Stimulated activated CD4-positive, alpha-beta T cell treated with anti-CD3 and anti-CD28 coated beads, Interleukin-15, amount 100 ng/mL, for 48 hours (primary cell): Measurements from ENCODE around the gene ARVCF.

ENCODE experiments used
- DNase-seq, 2 donors: peaks; one replicate each; pipeline ENCODE4 v3.0.0-alpha.2; 2020; ENCODE audit warnings: low read depth in 2 of 2

ARVCF gene

DNA sequence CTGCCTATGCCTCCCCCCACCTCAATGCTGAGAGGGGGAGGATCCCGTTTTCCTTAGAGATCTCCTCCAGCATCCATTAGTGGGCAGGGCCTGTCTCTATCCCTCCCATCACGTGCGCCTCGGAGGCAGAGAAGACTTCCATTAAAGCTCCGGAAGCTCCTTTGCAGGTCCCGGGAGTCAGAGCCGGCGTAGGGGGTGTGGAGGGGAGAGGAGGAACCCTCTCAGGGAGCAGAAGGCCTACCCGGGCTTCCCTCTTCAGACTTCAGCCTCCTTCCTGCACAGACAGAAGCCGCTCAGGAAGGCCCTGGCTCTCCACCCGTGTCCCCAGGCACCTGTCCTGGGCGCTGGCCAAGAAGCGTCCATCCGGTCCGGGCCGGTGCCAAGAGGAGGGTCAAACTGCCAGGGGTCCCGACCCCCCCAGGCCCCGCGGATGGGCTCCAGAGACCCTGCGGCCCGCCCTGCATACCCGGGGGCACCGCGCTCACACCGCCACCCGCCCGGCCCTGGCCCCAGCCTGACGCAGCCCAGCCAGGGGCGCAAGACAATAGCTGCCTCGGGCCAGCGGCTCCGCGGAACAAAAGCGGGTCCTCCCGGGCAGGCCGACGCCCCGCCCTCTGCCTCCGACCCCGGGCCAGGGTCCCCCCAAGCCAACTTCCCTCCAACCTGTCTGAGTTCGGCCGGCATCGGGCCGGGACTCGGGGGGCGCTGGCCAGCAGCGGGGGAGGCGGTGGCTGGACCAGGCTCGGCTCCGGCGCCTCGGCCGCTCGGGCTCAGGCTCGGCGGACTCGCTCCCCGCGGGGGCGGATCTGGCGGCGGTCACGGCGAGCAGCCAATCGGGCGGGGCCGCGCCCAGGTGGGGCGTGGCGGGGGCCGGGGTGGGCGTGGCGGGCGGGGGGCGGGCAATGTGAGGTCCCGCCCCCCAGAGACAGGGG is 29.9 kb downstream of the ARVCF start:
- peak; percentile 38 to 55 for DNase-seq

DNA sequence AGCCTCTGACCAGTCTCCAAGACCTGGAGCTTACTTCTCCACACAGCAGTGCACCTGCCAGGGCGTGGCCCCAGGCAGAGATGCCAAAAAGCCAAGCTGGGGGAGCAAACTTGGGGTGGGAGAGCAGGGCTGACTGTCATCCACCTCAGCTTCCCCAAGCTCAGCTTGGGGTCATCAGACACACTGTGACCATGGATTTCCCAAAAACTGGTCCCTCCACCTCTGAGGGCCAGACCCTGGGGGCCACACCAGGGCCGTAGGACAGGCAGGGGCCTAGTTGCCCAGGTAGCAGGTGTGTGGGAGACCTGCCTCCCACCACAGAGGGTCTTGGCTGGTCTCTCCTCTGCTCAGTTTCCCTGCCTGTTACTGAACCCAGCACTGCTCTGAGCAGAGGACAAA is 30.6 kb downstream of the ARVCF start:
- no peak for DNase-seq

DNA sequence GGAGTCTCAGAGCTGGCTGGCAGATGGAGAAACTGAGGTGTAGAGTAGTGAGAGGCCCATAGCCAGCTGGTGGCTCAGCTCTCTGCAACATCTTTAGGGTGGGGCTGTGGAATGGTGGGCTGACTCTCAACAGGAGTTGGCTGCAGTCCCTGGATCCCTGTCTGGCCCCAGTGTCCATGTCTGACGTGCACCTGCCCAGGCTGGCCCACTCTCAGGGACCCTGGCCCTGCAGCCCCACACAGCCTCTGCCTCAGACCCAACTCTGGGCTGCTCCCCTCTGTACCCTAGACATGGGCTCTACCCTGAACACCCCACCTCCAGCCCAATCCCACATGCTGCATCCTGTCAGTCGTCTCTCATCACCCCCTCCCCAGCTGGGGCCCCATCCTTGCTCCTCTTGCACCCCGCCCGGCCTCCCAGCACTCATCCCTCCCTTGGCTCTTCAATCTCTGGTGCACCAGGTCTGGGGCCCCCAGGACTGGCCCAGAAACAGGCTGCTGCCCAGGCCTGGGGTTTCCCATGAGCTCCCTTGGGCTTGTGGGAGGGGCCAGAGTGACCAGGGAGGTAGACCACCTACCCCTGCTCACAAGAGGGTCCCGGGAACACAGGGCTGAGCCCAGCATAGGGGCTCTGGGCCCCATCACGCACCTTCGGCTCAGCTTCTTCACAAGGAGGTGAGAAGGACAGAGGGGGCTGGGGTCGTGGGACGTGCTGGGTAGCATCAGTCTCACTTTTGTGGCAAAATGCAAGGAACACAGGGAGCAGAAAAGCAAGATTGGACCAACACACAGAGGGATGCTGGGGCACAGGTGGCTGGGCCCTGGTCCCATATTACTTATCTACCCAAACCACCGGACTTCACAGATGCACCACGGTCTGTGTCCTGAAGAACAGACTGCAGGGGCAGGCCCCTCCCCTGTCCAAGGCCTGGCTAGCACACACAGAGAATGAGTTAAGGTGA is 31.5 kb downstream of the ARVCF start:
- no peak for DNase-seq

DNA sequence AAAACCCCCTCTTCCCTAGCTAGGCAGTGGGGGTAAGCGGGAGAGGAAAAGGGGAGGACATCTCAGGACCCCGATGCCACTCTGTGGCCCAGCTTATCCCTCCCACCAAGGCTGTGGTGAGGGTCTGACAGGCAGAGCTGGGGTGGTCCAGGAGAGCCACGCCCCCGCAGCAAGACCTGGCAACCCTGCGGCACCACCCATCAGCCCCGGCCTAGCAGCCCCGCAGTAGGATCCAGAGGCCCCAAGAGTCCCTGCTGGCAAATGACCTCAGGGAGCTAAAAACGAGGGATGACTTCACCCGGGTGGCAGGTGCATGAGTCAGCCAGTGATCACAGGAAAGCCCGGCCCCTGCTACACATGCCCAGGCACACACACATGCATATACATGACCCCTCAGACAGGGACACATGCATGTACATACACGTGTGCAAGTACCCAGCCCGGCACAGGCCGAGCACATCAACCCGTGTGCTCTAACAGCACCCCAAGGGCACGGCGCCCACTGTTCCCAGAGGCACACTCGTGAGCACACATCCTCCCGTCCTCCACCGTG is 32.3 kb downstream of the ARVCF start:
- no peak for DNase-seq

DNA sequence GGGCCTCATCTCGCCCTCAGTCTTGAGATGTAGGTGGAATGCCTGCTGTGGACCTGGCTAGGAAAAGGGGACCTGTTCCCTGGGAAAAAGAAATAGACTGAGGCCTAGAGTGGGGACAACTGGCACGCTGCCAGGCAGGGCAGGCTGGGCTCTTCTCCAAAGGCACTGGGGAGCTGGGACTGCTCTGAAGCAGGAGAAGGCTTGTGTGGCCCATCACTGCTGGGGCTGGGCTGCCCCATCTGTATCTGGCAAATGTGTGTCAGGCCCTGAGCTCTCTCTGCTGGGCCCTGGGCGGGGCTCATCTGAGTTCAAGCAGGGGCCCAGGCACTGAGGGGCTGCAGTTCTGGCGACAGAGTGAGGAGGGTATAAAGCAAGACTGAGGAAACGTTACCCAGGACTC is 32.9 kb downstream of the ARVCF start:
- DNase-seq: no peak

DNA sequence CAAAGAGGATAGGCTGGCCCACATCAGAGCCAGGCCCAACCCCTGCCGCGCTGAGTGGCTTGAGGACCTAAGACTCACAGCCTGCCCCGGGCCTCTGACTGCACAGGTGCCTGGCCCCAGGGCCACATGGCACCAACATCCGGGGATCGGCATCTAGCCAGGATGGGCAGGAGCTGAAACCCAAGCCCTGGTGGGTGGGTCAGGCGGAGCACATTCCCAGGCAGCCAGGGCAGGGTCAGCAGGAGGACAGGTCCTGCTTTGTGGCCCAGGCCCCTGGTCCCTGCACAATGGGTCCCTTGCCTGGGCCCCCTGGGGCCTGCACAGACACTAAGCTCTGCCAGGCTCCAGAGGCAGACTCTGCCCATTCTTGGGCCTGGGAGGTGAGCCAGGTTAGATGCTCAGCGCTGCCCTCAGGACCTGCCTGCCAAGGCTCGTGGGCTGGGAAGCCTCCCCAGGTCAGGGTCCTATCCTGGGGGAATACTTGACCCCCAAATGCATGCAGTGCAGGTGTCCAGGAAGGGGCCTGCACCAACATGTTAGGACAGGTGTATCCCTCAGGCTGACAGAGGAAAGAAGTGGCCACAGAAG is 33.5 kb downstream of the ARVCF start:
- DNase-seq: no peak

DNA sequence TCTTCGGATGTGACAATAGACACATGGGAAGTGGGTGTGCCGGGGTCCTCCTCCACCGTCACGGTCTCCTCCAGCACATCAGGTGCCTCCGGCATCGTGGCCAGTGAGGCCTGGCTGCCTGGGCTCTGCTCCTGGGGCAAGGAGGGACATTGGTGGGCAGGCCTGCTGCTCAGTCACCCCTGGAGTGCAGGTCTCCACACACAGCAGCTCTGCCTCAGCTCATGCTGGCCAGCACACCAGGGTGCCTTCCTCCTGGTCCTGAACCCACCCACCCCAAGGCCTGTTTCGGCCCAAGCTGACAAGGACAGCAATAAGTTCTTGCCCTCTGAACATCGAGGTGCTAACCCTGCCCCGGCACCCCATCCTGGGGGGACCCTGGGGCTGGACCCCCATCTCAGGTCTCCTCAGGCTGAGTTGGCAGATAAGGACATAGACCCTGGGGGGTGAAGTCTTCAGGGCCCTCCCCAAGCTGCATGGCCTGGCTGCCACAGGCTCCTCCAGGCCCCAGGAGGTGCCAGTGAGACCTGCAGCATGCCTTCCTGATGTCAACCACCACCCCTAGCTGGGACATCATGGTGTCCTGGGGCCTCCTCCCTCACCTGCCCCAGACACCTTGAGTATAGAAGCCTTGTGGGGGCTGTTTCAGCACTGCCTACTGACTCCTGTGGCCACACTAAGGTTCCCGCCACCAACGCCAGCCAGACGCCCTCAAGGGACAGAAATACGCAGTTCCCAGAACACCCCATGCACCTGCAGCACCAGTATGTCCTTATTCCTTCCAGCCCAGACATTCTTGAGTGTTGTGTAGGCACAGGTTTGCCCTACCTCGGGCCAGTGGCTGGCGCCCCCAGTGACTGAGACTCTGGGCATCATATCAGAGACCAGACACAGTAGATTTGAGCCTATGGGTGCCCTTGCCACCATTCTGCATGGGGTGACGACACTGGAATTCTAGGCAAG is 34.4 kb downstream of the ARVCF start:
- no peak for DNase-seq

DNA sequence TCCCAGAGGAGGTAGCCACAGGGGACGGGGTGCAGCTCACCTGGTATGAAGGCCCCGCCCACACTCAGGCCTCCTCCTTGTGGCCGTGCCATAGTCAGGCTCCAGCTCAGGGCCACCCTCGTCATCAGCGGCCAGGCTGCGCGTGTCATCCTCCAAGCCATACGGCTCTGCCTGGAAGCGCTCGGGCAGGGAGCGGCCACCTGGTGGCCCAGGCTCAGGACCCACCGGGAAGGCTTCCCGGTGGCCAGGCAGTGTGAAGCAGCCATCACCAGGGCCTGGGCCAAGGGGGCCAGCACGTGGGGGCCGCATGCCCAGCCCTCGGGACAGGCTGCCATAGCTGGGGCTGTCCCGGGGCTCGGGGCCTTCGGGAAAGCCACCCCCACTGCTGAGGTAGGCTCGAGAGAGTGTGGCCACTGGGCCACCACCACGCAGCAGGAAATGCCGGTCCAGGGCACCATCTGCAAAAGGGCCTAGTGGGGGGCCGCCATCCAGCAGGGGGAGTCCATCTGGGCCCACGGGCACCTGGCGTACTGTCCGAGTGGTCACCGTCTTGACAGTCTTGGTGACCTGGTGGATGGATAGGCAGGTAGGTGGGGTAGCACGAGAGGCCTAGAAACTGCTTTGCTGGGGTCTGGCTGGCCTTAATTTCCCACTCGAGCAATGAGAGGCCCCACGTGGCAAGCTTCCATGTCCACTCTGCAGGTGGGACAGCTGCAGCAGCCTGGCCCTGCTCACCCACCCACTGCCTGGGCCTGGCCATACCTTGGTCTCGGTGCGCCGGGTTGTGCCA is 35.3 kb downstream of the ARVCF start:
- no peak for DNase-seq

DNA sequence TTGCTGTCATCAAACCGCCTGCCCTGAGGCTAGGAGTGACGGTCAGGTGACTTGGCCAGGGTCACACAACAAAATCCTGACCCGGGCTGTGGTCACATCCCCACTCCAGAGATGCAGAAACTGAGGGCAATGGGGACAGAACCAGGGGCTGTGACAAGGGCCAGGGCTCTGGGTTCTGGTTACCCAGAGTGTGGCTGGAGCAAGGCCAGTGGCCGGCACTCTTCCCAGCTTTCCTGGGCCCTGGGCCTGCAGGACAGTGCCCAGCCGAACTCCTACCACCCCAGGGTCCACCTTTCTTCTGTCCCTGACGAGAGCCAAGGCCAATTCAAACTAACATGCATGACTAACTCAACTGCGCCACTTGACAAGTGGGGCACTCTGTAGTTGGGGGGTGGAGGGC is 35.9 kb downstream of the ARVCF start:
- no peak for DNase-seq

DNA sequence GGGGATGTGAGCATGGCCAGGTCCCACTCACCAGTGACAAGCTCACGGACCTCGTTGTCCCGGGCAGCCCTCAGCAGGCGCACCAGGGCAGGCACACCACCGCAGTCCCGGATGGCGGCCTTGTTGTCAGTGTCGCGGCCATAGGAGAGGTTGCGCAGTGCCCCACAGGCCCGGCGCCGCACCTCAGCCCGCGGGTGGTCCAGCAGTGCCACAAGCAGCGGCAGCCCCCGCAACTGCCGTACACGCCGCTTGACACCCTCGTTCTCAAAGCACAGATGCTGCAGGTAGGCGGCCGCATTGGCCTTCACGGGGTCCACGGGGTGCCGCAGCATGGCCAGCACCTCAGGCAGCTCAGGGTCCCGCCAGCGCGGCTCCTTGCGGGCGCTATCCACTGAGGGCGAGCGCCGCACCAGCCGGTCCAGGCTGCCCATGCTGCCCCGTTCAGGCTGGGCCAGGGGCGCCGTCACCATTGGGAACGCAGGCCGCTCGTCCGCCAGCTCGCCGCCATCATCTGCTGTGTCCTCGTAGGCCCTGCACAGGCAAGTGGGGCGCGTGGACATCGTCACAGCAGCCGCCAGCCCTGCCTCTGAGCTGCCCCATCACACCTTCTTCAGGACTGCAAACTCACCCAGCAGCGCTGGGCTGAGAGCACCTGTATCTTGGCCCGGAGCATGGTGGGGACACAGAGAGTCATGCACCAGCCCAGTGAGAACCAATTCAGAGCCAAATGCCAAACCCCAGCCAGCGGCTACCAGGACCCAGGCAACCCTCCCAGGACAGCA is 36.7 kb downstream of the ARVCF start:
- DNase-seq: no peak

DNA sequence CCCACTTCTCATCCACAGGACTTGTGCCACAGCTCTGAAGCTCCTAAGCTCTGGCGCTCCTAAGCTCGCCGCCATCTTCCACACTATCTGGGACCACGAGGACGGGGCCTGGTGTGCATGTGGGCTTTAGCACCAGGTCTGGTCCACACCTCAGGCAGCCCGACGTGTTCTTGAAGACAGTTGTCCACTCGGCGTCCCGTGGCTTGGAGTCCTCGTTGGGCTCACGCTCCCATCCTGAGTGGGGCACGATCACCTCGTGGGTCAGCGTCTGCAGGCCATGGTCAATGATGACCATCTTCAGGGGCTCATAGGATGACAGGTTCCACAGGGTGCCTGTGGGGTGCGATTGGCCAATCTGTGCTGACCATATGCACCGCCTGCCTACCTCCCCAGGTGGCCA is 37.9 kb downstream of the ARVCF start:
- no peak for DNase-seq

DNA sequence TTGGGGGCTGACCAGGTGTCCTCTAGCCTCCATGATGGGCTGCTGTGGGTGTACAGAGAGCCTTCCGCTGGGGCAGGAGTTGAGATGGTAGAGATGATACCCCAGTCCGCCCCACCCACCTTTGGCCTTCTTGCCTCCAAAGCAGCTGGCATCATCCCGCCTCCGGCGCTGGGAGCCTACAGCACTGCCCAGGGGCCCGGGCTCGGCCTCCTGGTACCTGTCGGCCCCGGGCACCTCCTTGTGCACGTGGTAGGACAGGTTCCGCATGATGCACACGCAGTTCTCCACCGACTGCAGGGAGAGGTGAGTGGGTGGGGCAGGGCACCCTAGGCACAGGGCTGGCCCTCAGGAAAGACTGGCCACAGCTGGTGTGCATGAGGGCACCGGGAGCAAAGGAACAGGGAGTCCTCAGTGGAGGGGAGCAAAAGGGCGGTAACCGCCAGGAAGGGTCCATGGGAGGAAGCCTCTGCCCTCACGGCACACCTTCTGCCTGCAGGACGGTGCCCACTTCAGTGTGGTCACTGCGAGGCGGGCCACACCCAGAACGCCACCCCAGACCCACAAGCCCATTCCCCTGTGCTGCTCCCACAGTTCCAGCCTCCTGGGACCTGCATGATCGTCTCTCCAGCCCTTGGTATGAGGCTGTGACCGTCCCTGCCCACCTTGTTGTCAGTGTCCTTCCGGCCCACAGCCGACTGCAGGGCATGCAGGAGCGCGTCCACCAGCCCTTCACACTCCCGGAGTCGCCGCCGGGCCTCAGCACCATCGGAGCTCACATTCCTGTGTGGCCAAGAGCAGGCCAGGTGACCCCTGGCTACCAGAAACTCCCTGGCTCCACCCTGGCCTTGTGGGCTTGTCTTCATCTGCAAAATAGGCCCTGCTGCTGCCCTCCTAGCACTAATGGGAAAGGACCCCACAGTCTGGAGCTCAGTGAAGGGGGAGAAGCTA is 39.1 kb downstream of the ARVCF start:
- no peak for DNase-seq

DNA sequence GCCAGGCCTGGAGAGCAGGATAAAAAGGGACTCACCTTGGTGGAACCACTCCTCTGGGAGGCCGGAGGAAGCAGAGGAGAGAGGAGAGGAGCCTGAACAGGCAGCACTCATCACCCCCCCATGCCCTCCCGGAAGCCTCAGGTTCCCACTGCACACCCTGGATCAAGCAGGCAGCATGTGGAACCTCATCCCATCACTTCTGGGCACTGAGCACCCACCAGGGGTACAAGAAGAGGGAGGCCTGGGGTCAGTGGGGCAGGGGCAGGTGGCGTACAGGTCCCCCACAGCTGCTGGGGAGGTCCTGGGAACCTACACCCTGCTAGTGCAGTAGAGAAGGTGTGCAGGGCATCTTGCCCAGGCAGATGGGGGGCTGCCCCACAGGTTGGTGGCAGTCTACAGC is 40.0 kb downstream of the ARVCF start:
- no peak for DNase-seq

DNA sequence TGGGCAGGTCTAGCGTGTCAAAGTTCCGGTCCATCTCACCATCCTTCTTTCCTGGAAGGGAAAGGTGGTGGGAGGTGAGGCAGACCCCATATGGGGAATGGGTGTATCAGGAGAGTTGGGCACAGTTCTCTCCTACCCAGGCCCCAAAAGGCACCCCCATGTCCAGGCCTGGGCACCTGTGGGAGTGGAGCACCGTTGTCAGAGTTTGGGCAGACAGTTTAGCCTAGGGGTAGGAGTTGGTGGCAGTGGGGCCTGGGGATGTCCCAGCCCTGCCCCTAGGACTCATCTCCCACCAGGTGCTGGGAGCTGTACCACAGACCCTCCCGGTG is 41.0 kb downstream of the ARVCF start:
- DNase-seq: no peak

DNA sequence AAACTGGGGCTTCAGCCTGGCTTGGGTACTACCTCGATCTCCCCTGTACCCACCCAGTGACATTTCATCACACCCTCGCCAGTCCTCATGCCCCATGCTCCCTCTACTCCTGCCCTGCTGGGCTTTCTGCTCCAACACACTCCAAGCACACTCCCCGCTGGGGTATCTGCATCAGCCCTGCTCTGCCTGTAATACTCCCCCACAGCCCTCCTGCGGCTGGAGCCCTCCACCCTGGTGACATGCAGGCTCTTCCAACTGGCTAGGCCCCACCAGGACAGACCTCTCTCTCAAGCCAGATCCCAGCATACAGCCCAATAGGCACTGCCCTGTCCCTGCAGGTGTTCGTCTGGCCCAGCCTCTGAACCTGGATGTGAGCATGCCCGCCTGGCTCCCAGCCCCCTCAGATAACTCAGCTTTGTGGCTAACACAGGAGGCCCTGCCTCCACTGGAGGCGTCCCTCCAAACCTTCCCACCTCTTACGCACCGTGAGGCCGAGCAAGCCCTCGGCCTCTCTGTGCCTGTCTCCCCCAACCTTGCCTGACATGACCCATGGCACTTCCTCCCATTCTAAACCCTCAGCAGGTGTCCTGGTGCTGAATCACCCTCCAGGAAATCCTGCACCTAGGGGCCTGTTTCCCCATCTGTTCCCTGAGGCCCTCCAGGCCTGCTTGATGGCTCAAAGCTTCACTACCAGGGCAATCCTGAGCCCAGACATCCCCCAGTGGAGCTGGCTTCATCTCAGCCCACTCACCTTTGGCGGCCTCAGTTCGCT is 41.5 kb downstream of the ARVCF start:
- no peak for DNase-seq

DNA sequence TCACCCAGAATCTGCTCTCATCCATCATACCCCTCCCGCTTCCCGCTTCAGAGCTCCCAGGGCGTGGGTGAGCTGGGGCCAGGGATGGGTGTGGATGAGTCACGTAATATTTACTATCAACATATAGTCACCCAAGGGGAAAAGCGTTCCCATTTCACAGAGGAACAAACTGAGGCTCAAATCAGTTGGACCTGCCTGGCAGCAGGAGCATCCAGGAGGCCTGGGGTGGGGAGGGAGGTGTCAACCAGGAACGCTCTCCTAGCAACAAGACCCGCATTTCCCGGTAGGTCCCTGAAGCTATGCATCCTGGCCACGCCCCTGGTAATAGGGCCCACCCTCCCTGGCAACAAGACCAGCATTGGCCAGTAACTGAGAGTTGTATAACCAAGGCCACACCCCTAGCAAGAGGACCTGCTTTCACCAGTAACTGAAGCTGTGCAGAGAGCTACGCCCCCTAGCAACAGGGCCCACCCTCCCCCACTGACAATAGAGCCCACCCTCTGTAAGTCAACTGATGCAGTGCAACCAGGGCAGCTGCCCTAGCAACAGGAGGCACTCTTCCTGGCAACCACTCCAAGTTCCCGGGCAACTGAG is 42.3 kb downstream of the ARVCF start:
- DNase-seq: no peak
